ENCODE results near the gene DNAJC28.

DNAJC28 gene

GRCh38 chr21:33496345-33496744, 4.8 kb upstream of the DNAJC28 start:
- no peak overlapping the region for H3K4me3 ChIP-seq (ENCODE audit: low read depth, low read length)
- TF ChIP-seq CTCF (IDR thresholded peaks at IDR 0.05; ENCODE audit: low read depth, low read length): no peak

GRCh38 chr21:33495743-33496142, 4.2 kb upstream of the DNAJC28 start:
- no peak overlapping the region for H3K4me3 ChIP-seq (ENCODE audit: low read depth, low read length)
- no peak for TF ChIP-seq CTCF (IDR thresholded peaks at IDR 0.05; ENCODE audit: low read depth, low read length)

- TF ChIP-seq CTCF (IDR thresholded peaks at IDR 0.05; ENCODE audit: low read depth, low read length): no peak
- H3K4me3 ChIP-seq (ENCODE audit: low read depth, low read length): no peak overlapping the region
These were observed 2.2 kb upstream of the DNAJC28 start for GRCh38 chr21:33493756-33494155.

GRCh38 chr21:33492571-33492970, 1.1 kb upstream of the DNAJC28 start:
- no peak overlapping the region for H3K4me3 ChIP-seq (ENCODE audit: low read depth, low read length)
- no peak for TF ChIP-seq CTCF (IDR thresholded peaks at IDR 0.05; ENCODE audit: low read depth, low read length)

- peak overlapping the region; percentile 81 for H3K4me3 ChIP-seq (ENCODE audit: low read depth, low read length)
- TF ChIP-seq CTCF (IDR thresholded peaks at IDR 0.05; ENCODE audit: low read depth, low read length): no peak
These were observed 534 bp downstream of the DNAJC28 start for GRCh38 chr21:33490991-33491372.

GRCh38 chr21:33488936-33489335, 2.6 kb downstream of the DNAJC28 start:
- no peak overlapping the region for H3K4me3 ChIP-seq (ENCODE audit: low read depth, low read length)
- TF ChIP-seq CTCF (IDR thresholded peaks at IDR 0.05; ENCODE audit: low read depth, low read length): no peak

GRCh38 chr21:33487996-33488395, 3.5 kb downstream of the DNAJC28 start:
- no peak overlapping the region for H3K4me3 ChIP-seq (ENCODE audit: low read depth, low read length)
- TF ChIP-seq CTCF (IDR thresholded peaks at IDR 0.05; ENCODE audit: low read depth, low read length): no peak

All from WI38 (cell line).